OCI-LY7 (cell line): ENCODE measurements around the gene PLPP6.

Experiments used
- CTCF ChIP-seq: fragments of 200-600 bp; sonication (generic); conservative IDR thresholded peaks from 2 replicates; pipeline ENCODE4 v1.5.1; 2014; ENCODE audit warnings: mild to moderate bottlenecking, antibody characterized with exemption, low read length, moderate library complexity, mixed read lengths
- EZH2phosphoT487 ChIP-seq: fragments of 200-600 bp; sonication (generic); IDR thresholded peaks from 2 replicates; pipeline ENCODE4 v1.6.1; 2018; ENCODE audit warnings: low read depth, borderline replicate concordance, mild to moderate bottlenecking, mixed run types, antibody characterized with exemption, low read length, moderate library complexity, mixed read lengths

- TF ChIP-seq CTCF (no peak), EZH2phosphoT487 (no peak)
Observed at GRCh38 chr9:4674783-4675182, 12.7 kb downstream of the PLPP6 start.
